Lung (tissue), 12 donors: ENCODE results near the gene IDNK. TPM values are rescaled to one million over a fixed set of nuclear protein-coding genes. Genes with fewer than 3 reads are reported as not detected.

Source experiments
- ATAC-seq: fragments of 200-7000 bp; cut with Tn5 transposase; one replicate; pipeline ENCODE4 v1.9.1; 2020; ENCODE audit warnings: moderate number of reproducible peaks; ENCODE audit not compliant: insufficient read depth, low FRiP score
- DNase-seq, 3 donors: peaks; one replicate each; pipeline ENCODE4 v3.0.0-alpha.2; 2013 to 2017
- H3K27ac ChIP-seq, 2 donors: one replicate each; pipeline ENCODE4 v1.5.1; 2013; ENCODE audit warnings: mild to moderate bottlenecking in 2 of 2, moderate library complexity in 2 of 2, control low read depth in 1 of 2, inconsistent platforms in 1 of 2, low read depth in 1 of 2, low read length in 1 of 2
- H3K27me3 ChIP-seq, 3 donors: one replicate each; pipeline ENCODE4 v1.5.1; 2013; ENCODE audit warnings: low read length in 2 of 3; ENCODE audit not compliant: control insufficient read depth in 3 of 3, insufficient read depth in 3 of 3
- H3K36me3 ChIP-seq, 4 donors: one replicate each; pipeline ENCODE4 v1.5.1; 2013; ENCODE audit warnings: low read length in 4 of 4, mild to moderate bottlenecking in 1 of 4, moderate library complexity in 1 of 4; ENCODE audit not compliant: control insufficient read depth in 4 of 4, insufficient read depth in 4 of 4
- H3K4me1 ChIP-seq, 5 donors: one replicate each; pipeline ENCODE4 v1.5.1; 2013; ENCODE audit warnings: low read length in 5 of 5, mild to moderate bottlenecking in 2 of 5, moderate library complexity in 1 of 5; ENCODE audit not compliant: control insufficient read depth in 5 of 5, insufficient read depth in 5 of 5
- H3K4me3 ChIP-seq: one replicate; pipeline ENCODE4 v1.5.1; 2013; ENCODE audit warnings: mild to moderate bottlenecking, control low read depth, moderate library complexity
- H3K9ac ChIP-seq, 2 donors: one replicate each; pipeline ENCODE4 v1.5.1; 2013; ENCODE audit warnings: low read length in 2 of 2, control low read depth in 1 of 2; ENCODE audit not compliant: insufficient read depth in 1 of 2
- H3K9me3 ChIP-seq, 4 donors: one replicate each; pipeline ENCODE4 v1.5.1; 2013; ENCODE audit warnings: low read length in 3 of 4, mild to moderate bottlenecking in 1 of 4, moderate library complexity in 1 of 4; ENCODE audit not compliant: control insufficient read depth in 4 of 4, insufficient read depth in 3 of 4
- CTCF ChIP-seq: IDR thresholded peaks from 2 replicates; pipeline ENCODE4 v1.5.1; 2012; ENCODE audit warnings: mild to moderate bottlenecking; ENCODE audit errors: control extremely low read depth, extremely low read depth
- WGBS, 2 donors: extraction: QIAGEN DNeasy Blood & Tissue Kit; methylation state at CpG; one replicate each; pipeline ENCODE4 v1.1.7; 2013; 5-methylcytosine and 5-hydroxymethylcytosine counted together
- polyA plus RNA-seq, 2 donors: library from polyadenylated mRNA; stranded (reverse); fragments of 200-250 nt; gene quantifications; one replicate each; pipeline ENCODE4 v1.2.1, GENCODE V29; 2013
- total RNA-seq, 2 donors: library from RNA; depleted of rRNA in 1 of 2; stranded (reverse); fragments of >200 nt in 1 of 2; gene quantifications; one replicate each; pipeline ENCODE4 v1.2.1, GENCODE V29; 2014 to 2021
- donor health status: control.
- donor health status: control.
- donor health status: Bipolar disorder and iron deficiency.
- donor health status: healthy.
- donor health status: DM: yes; HTN: yes; CAD: no.

IDNK gene
- total and polyA plus RNA-seq, 4 donors: 5.7 to 9.3 (median 5.8) TPM

- Histone ChIP-seq H3K27me3 (no peaks in the 10 kb centered on the region), H3K4me3 (no peak overlapping the region), H3K27ac (no peak overlapping the region), H3K9me3 (peaks cover 0 to 4% (median 0%) of the 10 kb centered on the region in 4 donors), H3K9ac (no peak overlapping the region), H3K4me1 (no peaks in the 10 kb centered on the region), H3K36me3 (peaks cover 14 to 22% (median 16%) of the 10 kb centered on the region in 4 donors)
- TF ChIP-seq CTCF: no peak
- WGBS, 2 donors: 88 to 89% methylated on average over 4 of the region's 4 CpGs
- no peak for ATAC-seq
- DNase-seq: no peak
Measured at GRCh38 chr9:83649515-83649914, 26.6 kb downstream of the IDNK start.

- 94 to 100% methylated on average over 2 of the region's 2 CpGs for WGBS, 2 donors
- Histone ChIP-seq H3K9me3 (peaks cover 0 to 4% (median 0%) of the 10 kb centered on the region in 4 donors), H3K9ac (no peak overlapping the region), H3K4me3 (no peak overlapping the region), H3K27me3 (no peaks in the 10 kb centered on the region), H3K36me3 (peaks cover 12 to 36% (median 25%) of the 10 kb centered on the region in 4 donors), H3K27ac (no peak overlapping the region), H3K4me1 (no peaks in the 10 kb centered on the region)
- ATAC-seq (no peak), DNase-seq (no peak)
- no peak for TF ChIP-seq CTCF
Measured at GRCh38 chr9:83651558-83651957, 28.6 kb downstream of the IDNK start.

- no peak for TF ChIP-seq CTCF
- H3K9me3 ChIP-seq: peaks cover 0 to 4% (median 0%) of the 10 kb centered on the region in 4 donors
- H3K9ac ChIP-seq: no peak overlapping the region
- H3K36me3 ChIP-seq: peaks cover 10 to 40% (median 33%) of the 10 kb centered on the region in 4 donors
- ATAC-seq (no peak), DNase-seq (no peak)
- H3K27me3 ChIP-seq: no peaks in the 10 kb centered on the region
- no peaks in the 10 kb centered on the region for H3K4me1 ChIP-seq
- WGBS, 2 donors: 96 to 100% methylated on average over 1 of the region's 1 CpG
- no peak overlapping the region for H3K4me3 ChIP-seq
- no peak overlapping the region for H3K27ac ChIP-seq
Measured at GRCh38 chr9:83652433-83652832, 29.5 kb downstream of the IDNK start.

- 40 to 44% methylated on average over 1 of the region's 1 CpG for WGBS, 2 donors
- no peak for ATAC-seq
- DNase-seq: no peak
- no peak overlapping the region for H3K4me3 ChIP-seq
- no peak for TF ChIP-seq CTCF
- peaks cover 6 to 57% (median 45%) of the 10 kb centered on the region in 4 donors for H3K36me3 ChIP-seq
- H3K4me1 ChIP-seq: no peaks in the 10 kb centered on the region
- peaks cover 0 to 4% (median 0%) of the 10 kb centered on the region in 4 donors for H3K9me3 ChIP-seq
- H3K9ac ChIP-seq: no peak overlapping the region
- no peak overlapping the region for H3K27ac ChIP-seq
- H3K27me3 ChIP-seq: no peaks in the 10 kb centered on the region
Measured at GRCh38 chr9:83655433-83655832, 32.5 kb downstream of the IDNK start.
